Esophagus mucosa (tissue), 1 donor: ENCODE results near the gene CDK5. TPM values are rescaled to one million over a fixed set of nuclear protein-coding genes. Genes with fewer than 3 reads are reported as not detected.
"Not testable (repeated sequence)": the region's sequence is repeated elsewhere in the genome, so short reads cannot be mapped to it uniquely, and the experiment has no call there.

Experiments
- ATAC-seq: fragments of 200-7000 bp; cut with Tn5 transposase; one replicate; pipeline ENCODE4 v1.9.1; 2020
- total RNA-seq: library from RNA; stranded (reverse); gene quantifications from one replicate; pipeline ENCODE4 v1.2.4, GENCODE V29; 2023
- donor health status: DM: yes; HTN: yes; CAD: no.

CDK5 gene
- total RNA-seq, 1 donor from 2014 or later, result 11.4 TPM

DNA sequence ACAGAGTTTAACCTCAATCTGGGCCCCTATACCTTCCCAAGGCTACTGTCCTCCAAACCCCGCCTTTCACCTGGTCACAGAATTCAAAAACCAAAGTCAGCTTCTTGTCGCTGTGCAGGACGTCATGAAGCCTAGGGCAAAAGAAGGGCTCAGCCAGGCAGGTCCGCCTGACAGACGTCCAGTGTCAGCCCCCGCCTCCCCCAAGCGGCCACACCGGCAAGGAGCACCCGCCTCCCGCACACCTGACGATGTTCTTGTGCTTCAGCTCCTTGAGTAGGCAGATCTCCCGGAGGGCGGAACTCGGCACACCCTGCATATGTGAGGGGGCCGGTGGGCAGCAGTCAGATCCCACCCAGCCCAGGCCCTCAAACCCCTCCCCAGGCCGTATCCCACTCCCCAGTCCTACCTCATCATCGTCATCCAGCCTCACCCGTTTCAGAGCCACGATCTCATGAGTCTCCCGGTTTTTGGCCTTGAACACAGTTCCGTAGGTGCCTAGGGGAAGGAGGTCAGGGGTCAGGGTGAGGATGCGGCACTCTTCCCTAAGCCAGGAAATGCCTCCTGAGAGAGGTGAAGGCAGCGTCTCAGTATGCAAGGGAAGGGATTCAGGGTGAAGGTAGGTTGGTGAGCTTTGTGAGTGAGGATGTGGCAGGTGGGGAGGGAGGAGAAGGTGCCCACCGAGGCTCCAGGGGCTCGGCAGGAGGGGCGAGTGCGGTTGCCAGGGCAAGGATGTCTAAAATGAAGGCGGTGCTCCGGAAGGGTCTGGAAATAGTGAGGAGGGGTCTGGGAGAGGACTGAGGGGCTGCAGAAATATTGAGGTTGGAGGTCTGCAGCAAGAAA, 811 bp downstream of the CDK5 start:
- no peak for ATAC-seq

DNA sequence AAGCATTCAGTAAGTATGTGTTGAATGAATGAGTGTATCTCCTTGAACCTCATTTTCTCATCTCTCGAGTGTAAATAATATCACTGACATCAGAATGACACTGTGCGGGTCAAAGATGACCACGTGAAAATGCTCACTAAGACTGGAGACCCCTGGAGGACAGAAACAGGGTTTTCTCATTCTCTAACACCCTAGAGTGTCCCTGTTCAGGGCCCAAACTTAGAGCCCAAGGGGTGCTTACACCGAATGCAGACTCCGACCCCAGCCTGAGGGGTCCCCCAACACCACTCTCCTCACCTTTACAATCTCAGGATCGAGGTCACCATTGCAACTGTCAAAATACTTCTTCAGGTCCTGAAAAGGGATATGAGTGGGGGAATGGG, 1.4 kb downstream of the CDK5 start:
- no peak for ATAC-seq

DNA sequence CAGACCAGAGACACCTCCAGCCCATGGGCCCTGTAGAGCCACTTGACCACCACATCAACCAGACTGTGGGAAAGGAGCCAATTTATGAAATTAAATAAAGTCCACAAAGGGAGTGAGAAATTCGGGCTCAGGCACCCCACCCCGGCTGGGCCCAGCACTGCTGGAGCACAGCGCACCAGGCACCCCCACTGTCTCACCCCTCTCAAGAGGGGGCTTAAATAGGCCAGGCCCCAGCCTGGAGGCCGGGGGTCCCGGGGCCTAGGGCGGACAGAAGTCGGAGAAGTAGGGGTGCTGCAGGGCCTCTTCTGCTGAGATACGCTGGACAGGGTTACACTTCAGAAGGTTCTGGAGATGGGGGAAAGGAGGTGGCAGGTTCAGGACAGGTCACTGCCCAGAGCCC, 3.9 kb downstream of the CDK5 start:
- no peak for ATAC-seq

DNA sequence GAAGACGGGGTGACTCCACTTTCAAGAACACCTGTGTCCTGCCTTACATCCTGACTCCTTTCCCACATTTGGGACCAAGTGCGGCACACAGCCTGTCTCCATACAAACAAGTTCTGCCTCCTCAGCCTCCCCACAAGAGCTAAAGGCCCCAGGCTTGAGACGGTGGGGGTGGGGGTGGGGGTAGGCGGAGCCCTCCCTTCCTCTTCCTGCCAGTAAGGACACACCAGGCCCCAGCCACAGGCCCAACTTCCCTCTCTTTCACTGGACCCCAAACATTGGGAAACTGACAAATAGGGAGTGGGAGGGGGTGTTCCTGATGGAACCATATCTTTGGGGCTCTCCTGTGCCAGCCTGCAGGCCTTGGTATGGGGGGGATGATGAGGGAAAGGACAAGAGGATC, 4.6 kb downstream of the CDK5 start:
- no peak for ATAC-seq

DNA sequence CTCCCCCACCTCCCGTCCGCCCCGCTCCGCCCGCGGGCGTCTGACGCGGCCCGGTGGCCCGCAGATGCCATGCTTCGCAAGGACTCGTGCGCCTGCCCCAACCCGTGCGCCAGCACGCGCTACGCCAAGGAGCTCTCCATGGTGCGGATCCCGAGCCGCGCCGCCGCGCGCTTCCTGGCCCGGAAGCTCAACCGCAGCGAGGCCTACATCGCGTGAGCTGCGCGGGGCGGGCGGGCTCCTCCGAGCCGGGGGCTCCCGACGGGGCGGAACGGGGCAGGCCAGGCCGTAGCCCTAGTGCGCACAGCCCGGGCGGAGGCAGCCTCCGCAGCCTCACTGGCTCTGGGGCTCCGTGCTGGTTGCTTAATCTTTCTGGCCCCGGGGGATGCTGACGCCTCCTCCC, 6.6 kb downstream of the CDK5 start:
- peak; percentile 66 for ATAC-seq

DNA sequence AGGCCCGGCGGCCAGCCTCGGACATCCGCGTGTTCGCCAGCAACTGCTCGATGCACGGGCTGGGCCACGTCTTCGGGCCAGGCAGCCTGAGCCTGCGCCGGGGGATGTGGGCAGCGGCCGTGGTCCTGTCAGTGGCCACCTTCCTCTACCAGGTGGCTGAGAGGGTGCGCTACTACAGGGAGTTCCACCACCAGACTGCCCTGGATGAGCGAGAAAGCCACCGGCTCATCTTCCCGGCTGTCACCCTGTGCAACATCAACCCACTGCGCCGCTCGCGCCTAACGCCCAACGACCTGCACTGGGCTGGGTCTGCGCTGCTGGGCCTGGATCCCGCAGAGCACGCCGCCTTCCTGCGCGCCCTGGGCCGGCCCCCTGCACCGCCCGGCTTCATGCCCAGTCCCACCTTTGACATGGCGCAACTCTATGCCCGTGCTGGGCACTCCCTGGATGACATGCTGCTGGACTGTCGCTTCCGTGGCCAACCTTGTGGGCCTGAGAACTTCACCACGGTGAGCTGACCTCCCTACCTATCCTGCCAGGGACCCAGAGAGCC, 8.7 kb downstream of the CDK5 start:
- ATAC-seq, result no peak

DNA sequence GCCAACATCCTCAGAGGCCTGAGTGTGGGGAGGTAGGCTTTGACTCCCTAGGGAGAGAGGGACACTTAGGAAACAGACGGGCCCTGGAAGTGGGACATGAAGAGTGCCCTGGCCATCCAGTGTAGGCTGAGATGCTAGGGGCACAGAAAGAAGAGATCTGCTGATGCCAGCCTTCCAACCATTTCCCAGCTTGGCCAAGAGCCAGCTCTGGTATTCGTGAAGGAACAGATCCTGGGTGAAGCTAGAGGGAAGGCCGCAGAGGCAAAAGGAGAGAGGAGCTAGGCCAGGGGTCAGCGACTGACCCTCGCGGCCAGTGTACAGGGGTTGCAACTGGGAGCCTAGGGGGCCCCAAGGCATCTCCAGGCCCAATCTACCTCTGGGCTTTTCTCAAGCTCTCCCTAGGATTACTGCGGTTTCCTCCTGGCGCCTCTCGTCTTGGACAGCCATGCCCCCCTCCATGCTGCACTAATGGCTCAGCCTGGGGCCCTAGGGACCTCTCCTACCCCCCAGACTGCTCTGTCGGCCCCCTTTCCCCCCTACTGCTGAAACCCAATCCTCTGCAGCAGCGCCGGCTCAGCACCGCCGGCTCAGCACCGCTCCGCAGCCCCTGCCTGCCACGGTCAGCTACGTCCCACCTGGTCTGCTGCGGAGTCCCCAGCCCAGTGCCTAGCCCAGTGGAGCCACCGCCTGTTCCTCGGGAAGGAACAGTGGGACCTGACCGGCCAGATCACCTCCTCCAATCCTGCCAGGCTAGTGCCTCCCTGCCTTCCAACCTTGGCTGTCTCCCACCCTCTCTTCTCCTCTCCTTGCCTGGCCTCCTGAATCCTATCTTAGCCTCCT, 9.5 kb downstream of the CDK5 start, which contains the start of gene ASIC3:
ASIC3 (plus strand) TSS at position 556 of the 840 bp plus-strand sequence. CDS start 355 bp downstream, outside the sequence.
- ATAC-seq, result no peak

DNA sequence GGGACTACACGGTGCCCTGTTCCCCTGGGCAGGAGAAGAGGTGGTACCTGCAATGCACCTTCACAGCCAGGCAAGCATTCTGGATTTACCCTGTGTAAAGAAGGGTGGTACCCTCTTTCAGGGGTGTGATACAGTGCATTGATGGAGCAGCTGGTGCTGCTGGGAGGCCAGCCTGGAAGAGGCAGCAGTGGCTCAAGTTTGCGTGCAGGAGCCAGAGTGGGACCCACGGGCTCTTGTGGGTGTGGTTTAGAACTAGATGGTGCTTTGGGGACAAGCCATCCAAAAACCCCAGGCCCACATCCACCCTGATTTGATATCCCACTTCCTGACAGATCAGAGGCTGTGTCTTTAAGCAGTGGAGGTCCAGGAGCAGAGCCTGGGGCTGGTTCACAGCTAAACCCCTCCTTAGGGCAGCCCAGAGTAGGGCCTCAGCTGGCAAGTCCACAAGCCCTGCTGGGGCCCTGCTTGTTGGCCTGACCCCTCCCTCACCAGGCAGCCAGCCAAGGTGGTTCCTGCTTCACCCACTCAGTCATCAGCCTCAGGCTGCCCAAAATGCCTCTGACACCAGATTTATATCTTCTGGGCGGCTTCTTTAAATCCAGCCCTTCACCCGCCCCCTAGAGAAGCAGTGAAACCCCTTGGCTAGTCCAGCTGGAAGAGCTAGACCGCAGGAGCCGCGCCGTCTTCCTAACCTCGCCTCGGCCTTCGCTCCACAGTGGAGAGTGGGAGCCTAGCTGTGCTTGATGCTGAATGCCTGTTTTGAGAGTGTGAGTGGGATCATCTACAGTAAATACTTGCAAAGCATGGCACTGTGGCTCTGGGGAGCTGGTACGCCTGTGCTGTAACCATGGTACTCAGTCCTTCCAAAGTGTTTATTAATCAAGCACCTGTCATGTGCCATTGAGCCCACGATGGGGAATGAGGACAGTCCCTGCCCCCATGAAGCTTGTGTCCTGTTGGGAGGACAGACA, 10.8 kb downstream of the CDK5 start:
- no peak for ATAC-seq

DNA sequence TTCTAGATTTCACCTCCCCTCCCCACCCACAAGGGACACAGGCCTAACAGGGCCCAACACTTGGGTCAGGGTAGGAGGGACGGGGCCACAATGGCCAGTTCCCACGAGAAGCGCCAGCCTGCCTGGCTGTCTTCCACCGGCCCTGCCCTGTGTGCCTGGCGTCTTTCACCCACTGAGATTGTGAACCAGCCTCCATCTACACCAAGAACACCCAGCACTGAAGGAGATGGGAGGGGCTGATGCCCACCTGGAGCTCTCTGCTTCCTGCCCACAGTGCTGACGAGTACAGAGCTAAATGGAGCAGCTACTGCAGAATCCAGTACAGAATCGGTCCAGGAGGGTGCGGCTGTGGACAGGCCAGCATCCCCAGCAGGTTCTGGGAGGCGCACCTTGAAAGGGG, 11.7 kb downstream of the CDK5 start:
- ATAC-seq, result no peak

DNA sequence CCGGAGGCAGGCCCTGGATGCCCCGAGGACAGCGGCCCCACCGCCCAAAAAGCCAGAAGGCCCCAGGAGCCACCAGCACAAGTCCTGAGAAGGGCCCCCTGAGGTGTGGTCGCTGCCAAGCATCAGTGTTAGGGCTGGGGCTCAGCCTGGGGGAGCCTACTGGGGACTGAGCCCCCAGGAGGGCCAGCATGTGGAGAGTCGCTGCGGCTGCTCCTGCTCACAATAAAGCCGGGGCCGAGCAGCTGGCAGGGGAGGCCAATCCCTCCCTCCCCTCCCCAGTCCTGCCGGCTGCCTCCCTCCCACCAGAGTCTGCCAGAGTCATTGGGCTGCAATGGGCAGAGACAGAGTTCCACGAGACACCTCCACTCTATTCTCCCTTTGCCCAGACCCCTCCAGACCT, 12.4 kb downstream of the CDK5 start:
- no peak for ATAC-seq

DNA sequence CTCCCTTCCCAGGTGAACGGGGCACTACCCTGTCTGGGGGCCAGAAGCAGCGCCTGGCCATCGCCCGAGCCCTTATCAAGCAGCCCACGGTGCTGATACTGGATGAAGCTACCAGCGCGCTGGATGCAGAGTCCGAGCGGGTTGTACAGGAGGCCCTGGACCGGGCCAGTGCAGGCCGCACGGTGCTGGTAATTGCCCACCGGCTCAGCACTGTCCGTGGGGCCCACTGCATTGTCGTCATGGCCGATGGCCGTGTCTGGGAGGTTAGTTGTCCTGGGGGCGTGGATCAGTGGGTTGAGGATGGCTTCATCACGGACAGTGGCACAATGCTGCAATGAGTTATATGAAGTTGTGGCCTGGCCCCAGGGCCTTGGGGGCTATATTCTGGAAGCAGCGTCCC, 13.7 kb downstream of the CDK5 start:
- ATAC-seq, result no peak

DNA sequence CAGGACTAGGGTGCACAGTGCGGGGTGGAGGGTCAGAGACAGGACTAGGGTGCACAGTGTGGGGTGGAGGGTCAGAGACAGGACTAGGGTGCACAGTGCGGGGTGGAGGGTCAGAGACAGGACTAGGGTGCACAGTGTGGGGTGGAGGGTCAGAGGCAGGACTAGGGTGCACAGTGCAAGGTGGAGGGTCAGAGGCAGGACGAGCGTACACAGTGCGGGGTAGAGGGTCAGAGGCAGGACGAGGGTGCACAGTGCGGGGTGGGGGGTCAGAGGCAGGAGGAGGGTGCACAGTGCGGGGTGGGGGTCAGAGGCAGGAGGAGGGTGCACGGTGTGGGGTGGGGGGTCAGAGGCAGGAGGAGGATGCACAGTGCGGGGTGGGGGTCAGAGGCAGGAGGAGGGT, 14.2 kb downstream of the CDK5 start:
- ATAC-seq, result not testable (repeated sequence)

DNA sequence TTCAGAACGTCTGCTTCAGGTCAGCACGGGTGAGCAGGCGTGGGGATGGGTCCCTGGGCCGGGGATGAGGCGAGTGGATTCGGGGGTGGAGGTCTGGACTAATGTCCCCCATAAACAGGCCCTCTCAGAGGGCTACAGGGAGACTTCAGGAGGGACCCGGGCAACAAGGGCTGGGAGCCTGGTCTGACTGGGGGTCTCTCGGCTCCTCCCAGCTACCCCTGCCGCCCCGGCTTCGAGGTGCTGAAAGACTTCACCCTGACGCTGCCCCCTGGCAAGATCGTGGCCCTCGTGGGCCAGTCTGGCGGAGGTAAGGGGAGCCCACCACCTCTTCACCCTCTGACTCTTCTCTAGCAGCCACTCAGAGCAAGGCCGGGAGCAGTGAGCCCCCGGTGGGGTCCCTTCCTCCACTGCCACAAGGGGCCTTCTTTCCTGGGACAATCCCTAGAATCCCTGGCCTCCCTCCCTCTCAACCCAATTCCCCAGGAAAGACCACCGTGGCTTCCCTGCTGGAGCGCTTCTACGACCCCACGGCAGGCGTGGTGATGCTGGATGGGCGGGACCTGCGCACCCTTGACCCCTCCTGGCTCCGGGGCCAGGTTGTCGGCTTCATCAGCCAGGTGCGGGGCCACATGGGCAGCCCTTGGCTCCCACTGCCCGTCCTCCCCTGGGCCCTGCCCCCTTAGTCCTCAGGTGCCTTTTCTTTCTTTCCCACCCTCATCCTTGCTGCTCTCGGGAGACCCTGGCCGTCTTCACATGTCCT, 16.9 kb downstream of the CDK5 start:
- ATAC-seq, result no peak

DNA sequence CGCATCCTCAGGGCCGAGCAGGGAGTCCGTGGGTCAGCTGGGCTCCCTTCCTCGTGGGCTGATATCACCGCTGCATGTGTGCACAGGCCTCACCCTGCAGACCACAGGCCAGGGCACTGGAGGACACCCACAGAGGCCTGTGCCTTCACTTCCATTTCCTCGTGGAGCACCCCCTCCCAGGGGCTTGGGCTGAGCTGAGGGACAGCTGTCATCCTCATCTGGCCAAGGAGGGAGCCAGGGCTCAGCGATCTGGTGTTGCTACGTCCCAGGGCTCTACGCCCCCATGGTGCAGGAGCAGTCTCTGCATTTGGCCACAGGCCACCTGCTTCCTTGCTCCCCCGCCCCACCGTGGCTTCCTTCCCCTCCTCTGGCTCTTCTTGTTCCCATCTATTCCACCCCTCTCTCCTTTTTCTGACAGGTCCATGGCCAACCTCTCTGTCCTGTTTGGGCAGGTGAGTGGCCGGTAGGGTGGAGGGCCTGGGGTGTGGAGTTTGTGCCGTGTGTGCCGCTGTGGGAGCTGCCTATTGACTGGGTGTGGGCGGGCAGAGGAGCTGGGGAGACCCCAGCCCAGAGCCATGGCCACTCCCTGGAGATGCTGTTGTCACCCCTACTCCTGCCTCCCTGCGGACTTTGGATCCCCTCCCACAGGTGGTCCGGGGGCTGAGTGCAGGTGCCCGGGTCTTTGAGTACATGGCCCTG, 17.7 kb downstream of the CDK5 start:
- no peak for ATAC-seq

DNA sequence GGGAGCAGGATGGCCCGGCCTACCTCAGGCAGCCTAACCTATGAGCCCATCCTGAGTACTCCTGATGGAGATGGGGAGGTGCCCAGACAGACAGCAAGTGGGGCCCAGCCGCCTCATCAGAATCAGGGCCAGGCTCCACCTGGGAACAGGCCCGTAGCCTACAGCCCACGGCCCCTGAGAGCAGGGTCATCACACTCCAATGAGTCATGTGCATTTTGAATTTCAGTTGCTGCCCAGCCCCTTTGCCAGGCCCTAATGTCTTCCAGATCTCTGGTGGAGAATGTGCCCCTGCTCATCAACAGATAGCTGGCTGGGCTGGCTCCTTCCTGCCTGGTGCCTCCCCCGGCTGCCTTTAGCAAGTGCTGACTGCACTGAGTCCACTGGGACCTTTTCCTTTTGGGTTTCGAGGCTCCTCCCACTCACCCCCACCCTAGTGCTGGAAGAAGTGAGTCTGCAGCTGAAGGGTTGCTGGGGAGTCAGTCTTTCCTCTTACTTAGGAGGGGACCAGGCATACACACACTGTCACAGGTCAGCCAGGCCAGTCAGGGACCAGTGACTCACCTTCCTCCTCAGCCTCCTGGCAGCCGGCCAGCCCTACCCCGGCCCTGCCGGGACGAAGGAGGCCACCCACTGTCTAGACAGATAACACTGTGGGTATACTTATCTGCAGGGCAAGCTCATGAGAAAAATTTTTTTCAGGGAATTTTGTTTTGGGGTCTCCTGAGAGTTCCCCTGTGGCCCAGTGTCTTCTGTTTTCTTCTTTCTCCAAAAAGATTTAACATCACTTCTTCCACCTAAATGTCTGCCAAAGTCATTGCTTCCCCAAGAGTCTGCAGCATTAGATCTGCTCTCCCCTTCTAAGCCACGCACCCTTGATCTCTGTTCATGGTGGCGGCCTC, 18.5 kb downstream of the CDK5 start:
- peak; percentile 78 for ATAC-seq

DNA sequence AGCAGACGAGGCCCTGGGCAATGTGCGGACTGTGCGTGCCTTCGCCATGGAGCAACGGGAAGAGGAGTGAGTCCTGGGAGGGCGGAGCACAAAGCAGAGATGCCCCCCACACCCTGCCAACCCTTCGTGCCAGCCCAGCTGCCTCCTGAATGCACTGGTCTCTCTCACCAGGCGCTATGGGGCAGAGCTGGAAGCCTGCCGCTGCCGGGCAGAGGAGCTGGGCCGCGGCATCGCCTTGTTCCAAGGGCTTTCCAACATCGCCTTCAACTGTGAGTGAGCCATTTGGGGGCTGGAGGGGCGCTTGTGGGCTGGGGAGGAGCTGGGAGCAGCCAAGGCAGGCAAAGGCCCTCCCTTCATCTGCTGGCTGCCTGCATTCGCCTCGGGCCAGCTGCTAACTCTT, 21.8 kb downstream of the CDK5 start:
- no peak for ATAC-seq

DNA sequence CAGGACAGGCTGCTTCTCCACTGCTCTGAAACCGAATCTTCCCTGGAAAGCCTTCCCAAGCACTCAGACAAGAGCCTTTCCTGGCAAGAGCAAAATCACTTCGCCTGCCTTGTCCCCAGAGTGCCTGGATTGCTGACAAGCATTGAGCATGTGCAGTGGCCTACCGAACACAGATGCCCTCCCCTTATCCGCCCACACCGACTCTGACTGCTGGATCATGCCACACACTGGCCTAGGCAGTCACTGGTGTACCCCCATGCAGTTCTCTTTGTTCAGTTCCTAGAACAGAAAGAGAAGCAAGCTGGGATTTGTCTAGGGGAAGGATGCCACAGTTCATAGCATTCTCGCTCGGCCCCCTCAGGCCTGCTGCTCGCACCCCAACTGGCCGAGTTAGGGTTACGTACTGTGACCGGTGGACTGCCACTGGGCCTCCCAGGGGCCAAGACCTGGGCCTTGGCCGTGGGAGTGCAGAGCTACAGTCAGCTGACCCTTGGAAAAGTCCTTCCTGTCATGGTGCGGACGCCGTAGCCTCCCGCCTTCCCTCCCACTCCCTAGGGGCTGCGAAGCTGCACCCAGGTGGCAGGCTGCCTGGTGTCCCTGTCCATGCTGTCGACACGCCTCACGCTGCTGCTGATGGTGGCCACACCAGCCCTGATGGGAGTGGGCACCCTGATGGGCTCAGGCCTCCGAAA, 22.5 kb downstream of the CDK5 start:
- ATAC-seq, result no peak

DNA sequence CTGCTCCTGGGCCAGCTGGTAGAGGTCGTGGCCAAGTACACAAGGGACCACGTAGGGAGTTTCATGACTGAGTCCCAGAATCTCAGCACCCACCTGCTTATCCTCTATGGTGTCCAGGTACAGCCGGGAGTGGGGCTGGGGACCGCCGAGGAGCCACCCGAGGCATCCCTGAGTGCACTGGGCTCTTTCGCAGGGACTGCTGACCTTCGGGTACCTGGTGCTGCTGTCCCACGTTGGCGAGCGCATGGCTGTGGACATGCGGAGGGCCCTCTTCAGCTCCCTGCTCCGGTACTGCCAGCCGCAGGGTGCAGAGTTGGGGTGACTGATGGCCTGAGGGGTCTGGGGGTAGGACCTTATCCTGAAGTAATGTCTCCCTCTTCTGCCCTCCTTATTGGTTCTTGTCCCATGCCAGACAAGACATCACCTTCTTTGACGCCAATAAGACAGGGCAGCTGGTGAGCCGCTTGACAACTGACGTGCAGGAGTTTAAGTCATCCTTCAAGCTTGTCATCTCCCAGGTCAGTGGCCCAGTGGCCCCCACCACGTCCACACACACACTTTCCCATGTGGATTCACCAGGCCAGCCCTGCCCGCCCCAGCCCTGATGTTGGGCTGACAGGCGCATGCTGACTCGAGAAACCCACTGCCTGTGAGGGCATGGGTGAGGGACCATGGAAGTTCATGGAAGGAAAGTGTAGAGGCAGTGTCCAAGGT, 23.2 kb downstream of the CDK5 start:
- no peak for ATAC-seq
